Iris pigment epithelial cell (primary cell): ENCODE data around the gene TMEM72.
A peak's percentile ranks its signal among the peaks of the same experiment; 100 is the strongest.
"Not testable (repeated sequence)": the region's sequence is repeated elsewhere in the genome, so short reads cannot be mapped to it uniquely, and the experiment has no call there.

Experiments used
- DNase-seq: peaks from one replicate; pipeline ENCODE4 v3.0.0-alpha.2; 2011; ENCODE audit warnings: low read depth

The TMEM72 gene

DNA sequence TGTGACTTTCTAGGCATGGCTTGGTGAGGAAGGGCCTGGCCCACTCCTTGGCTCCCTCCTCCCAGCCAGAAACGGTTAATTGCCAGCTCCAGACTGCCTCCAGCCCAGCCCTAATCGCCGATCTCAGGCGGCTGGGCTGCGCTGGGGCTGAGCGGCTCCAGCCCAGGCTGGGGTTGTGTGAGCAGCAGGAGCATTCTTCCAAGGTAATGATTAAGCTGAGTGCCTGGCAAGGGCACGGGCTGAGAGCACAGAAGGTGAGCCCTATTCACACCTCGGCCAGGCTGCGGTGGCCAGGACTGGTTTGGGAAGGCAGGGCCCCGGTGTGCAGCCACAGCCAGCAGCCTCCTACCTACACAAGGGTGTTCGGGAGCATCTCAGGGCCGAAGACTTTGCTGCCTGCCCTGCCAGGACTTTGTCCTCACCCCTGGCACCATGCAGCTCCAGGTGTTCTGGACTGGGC, at the start of gene TMEM72:
TMEM72 (plus strand) TSS at position 257 of the 460 bp plus-strand sequence; CDS start at position 433, 176 bp downstream.
- DNase-seq = no peak

GRCh38 chr10:44862006-44862751, 49.0 kb upstream of the TMEM72 start:
- DNase-seq = no peak

GRCh38 chr10:44862924-44863323, 48.2 kb upstream of the TMEM72 start:
- no peak for DNase-seq

DNA sequence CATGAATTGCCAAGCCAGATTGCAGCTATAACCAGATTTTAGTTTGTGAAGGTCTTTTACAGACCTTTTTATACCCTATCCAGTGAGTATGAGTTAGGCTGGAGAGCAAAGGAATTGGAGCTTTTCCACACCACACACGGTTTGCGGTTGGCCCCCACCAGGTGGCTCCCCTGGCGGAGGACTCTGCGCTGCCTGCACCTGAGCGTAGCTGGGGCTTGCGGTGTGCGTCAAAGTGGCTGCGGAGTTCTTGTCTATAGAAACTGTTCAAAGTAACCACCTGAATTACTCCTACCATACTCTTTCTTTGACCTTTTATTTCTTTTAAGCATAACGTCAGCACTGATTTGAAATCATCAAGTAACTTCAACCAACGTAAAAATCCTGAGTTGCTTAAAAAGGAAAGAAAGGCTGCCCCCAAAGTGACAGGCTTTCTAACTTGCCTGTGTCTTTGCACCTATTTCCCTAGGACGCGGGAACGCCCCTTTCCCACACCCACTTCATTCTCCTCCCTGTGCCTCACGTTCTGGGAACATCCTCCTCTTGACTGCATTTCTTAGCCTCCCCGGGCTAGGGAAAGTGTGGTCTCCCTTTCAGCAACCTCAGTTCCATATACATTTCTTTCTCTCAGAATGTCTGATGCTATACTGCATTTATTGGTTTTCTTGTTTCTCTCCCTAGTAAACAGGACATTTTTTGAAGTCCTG, 47.6 kb upstream of the TMEM72 start:
- no peak for DNase-seq

DNA sequence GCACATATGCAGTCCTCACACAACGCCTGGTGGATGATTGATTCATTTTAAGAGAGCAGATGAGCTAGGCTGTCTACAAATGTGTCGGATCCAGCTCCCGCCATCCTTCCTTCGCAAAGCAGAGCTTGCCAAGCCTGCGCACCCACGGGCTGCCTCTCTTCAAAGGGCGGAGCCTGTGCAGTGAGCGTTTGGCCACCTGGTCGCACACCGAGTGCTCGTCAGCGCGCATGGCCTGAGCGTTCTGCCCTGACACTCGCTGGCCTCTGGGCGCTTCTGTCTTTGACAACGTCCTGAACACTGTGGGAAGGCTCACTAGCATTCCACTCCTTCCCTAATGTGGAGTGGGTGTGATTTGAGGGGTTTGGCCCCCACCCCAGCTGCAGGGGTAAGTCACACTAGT, 47.1 kb upstream of the TMEM72 start:
- no peak for DNase-seq

GRCh38 chr10:44864637-44865288, 46.4 kb upstream of the TMEM72 start:
- peak; percentile 77 for DNase-seq

DNA sequence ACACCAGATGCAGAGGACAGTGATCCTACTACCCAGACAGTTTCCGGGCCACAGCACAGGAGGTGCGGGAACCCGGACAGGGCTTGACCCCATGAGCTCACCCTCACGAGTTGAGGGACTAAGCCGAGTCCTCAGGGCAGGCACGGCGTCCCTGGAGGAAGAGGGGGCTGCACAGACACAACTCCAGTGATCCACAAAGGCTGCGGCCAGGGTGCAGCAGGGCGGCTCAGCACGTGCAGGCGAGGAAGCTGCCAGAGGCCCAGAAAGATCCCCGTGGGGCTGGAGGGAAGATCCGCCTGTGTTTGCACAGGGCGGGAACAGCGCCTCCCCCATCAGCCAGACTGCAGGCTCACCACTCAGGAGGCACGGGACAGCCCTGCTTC, 45.9 kb upstream of the TMEM72 start:
- DNase-seq = no peak

GRCh38 chr10:44866367-44866766, 44.8 kb upstream of the TMEM72 start:
- not testable (repeated sequence) for DNase-seq

GRCh38 chr10:44870031-44870430, 41.1 kb upstream of the TMEM72 start:
- DNase-seq = no peak

GRCh38 chr10:44873160-44873559, 38.0 kb upstream of the TMEM72 start:
- peak; percentile 21 for DNase-seq

DNA sequence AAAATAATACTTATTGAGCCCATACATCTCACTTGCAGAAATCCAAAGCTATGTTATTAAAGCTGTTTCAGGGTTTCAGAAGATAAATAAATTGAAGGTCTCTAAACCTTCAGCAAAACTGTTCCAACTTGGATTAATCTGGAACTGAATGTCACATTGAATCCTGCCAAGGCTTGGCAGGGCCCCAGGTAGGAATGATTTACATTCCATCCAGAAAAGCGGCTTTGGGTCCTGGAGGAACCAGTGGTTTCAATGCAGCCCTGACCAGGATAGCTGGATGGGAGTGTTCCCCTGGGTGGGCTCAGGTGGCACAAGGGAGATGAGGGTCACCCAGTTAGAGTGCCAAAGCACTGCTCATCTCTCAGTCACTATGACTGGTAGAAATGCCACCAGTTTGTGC, 37.0 kb upstream of the TMEM72 start:
- no peak for DNase-seq

- DNase-seq = peak; percentile 83
These were observed 32.2 kb upstream of the TMEM72 start for GRCh38 chr10:44878706-44879530.

GRCh38 chr10:44879531-44879899, 31.6 kb upstream of the TMEM72 start:
- no peak for DNase-seq

DNA sequence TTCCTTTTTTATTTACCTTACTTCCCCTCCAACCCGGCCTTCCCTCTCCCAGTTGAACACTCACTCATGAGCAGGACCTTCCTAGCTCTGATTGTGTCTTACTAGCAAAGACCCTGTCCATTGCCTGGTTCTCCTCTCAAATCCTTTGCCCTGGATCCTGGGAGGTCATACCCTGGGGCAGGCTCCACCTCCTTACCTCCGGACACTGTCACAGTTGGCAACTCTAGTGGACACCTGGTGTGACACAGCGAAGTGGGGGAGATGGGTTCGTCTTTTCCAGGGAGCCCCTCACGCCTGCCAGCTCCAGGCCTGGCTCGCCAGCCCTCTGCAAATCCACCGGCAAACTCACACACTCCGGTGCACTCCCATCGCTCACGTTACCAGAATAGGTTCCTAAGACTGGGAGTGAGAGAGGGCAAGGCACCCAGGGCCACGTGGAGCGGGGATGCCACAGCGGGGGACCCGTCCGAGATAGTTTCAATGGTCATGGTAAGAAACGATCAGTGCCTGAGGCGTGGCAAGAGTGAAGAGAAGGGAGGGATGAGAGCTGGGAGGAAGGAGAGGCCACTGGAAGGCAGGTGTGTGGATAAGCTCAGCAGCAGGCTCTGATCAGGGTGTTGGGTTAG, 30.9 kb upstream of the TMEM72 start:
- no peak for DNase-seq

- no peak for DNase-seq
These were observed 29.5 kb upstream of the TMEM72 start for GRCh38 chr10:44881649-44882048.

DNA sequence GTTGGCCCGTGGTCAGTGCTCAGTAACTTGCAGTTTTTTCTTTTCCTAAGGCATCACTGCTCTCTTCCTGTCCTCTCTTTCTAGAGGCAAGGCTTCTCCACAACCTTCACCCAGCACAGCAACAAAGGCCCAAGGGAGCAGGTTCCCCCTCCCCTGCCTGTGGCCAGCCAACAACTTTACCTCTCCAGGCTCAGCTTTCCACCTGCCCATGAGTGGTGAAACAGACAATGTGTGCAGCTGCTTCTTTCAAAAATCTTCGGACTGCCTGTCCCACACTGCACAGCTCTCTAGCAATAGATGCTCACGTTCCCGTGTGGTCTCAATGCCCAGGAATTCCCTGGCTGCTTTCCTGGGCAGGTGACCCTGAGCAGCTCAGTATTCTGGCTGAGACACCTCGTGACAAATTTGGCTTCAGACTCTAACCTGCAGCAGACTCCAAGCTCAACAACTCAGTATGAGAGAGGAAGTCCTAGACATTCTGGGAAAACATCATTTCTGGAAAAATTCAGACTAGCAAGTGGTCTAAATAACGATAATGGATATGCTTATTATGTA, 28.9 kb upstream of the TMEM72 start:
- DNase-seq = no peak

- DNase-seq = no peak
These were observed 27.4 kb upstream of the TMEM72 start for GRCh38 chr10:44883593-44884331.

- DNase-seq = no peak
These were observed 25.4 kb upstream of the TMEM72 start for GRCh38 chr10:44885710-44886109.

DNA sequence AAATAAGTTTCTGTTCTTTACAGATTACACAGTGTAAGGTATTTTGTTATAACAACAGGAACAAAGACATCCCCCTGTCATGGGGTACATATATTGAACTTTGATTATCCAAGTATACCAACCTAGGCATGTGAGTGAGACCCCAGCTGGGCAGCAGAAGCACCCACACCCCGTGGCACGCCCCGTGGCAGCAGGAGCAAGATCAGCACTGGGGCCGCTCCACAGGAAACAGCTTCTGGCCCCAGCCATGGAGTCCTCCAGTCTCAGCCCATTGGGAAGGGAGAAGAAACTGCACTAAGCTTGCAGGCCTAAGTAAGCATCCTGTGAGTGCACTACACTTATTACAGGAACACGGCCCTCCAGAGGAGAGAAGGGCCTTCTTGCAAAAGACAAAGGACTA, 24.2 kb upstream of the TMEM72 start:
- DNase-seq = no peak

DNA sequence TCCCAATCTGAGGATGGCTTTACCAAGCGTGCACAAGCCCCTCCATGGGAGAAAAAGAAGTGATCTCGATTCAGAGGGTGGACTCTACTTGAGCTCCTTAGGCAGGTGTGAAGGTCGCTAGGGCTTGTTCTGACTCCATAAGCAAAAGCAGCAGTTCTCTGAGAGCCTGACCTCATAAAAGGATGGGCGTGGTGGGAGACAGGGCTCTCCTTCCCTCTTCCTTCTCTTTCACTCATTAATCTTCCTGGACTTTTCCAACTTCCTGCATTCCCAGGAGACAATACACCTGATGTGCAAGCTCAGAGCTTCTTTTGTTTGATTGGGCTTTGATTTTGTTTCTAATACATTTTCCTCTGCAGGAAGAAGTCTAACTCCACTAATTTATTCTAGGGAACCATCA, 22.3 kb upstream of the TMEM72 start:
- DNase-seq = no peak

GRCh38 chr10:44889834-44890233, 21.3 kb upstream of the TMEM72 start:
- DNase-seq = no peak
